HG03039 (cell line): ENCODE data around the gene CLEC4M.
"Not testable (repeated sequence)": the region's sequence is repeated elsewhere in the genome, so short reads cannot be mapped to it uniquely, and the experiment has no call there.

ENCODE experiments used
- ATAC-seq: cut with Tn5 transposase; IDR thresholded peaks from one replicate; pipeline ENCODE4 v1.9.1; 2021; ENCODE audit warnings: mild to moderate bottlenecking, moderate library complexity; ENCODE audit not compliant: unreplicated experiment

The CLEC4M gene

GRCh38 chr19:7739801-7740681, 23.0 kb upstream of the CLEC4M start:
- no peak for ATAC-seq

DNA sequence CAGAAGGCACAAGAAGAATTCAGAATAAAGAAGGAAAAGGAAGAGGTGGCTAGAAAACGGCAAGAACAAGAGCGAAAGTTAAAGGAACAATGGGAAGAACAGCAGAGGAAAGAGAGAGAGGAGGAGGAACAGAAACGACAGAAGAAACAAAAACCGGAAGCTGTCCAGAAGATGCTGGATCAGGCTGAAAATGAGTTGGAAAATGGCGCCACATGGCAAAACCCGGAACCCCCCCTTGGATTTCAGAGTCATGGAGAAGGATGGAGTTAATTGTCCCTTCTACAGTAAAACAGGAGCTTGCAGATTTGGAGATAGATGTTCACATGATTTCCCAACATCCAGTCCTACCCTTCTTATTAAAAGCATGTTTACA, 22.4 kb upstream of the CLEC4M start:
- no peak for ATAC-seq

GRCh38 chr19:7742575-7742974, 20.5 kb upstream of the CLEC4M start:
- no peak for ATAC-seq

- no peak for ATAC-seq
These were observed 20.1 kb upstream of the CLEC4M start for GRCh38 chr19:7742991-7743390.

DNA sequence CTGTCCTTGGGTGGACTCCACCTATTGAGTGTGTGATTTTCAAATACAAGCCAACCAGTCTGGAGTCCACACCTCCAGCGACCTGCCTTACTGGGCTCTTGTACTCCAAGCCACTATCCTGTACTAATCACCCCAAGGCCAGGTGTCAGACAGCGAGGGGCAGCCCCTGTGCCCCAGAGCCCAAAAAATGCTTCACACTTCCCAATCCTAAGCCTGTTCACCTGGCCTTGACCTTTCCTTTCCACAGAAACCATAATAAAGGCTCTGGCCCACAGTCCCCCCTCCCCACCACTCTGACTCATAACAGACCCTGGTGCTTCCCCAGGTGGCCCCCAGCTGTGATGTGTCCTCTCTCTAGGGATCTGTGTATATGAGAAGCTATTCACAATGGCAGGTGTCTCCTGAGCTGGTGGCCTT, 19.6 kb upstream of the CLEC4M start:
- ATAC-seq: no peak

DNA sequence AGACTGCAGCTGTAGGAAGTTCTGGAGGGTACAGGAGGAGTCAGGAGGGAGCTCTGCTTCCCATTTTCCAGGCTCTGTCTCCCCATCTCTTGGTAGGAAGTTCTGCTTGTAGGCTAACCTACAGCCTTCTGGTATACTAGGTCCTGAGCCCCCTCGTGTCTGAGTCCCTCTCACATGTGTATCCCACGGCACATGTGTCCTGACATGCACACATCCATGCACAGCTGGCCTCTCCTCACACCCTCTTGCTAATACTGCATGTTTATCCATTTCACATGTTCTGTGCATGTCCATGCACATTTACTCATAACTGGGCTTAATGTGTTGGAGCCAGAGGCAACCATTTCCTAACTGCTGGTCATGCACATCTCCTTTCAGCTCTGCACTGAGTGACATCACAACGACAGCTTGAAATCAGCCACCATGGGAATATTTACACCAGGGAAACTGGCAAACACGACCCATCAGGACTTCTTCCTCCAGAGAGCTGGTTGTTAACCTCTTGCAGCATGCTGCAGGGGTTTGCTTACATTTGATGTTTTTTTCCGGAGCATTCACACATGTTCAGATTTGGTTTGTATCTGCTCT, 18.8 kb upstream of the CLEC4M start:
- no peak for ATAC-seq

- ATAC-seq: no peak
These were observed 18.0 kb upstream of the CLEC4M start for GRCh38 chr19:7744871-7745650.

DNA sequence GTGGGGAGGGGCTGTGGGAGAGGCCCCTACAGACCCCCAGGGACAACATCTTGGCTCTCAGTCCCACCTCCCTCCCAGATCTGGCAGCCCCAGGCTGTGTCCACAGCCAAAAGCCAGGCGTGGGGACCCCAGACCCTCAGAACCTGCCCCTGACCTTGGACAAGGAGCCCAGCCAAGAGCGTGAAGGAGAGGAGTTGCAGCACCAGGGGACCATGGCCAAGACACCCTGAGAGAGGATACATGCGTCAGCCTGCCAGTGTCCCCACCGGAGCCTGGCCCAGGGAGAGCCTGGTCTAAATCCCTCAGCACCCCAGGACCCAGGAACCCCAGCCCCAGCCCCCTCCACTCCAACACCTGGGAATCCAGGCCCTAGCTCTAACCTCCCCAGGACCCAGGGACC, 16.7 kb upstream of the CLEC4M start:
- not testable (repeated sequence) for ATAC-seq

- no peak for ATAC-seq
These were observed 15.8 kb upstream of the CLEC4M start, which contains the start of gene CD209 for GRCh38 chr19:7746903-7747884. TSS of gene CD209 (minus strand) at chr19:7747534. CDS start at chr19:7747511, 23 bp downstream.

GRCh38 chr19:7748171-7748570, 14.9 kb upstream of the CLEC4M start:
- no peak for ATAC-seq

DNA sequence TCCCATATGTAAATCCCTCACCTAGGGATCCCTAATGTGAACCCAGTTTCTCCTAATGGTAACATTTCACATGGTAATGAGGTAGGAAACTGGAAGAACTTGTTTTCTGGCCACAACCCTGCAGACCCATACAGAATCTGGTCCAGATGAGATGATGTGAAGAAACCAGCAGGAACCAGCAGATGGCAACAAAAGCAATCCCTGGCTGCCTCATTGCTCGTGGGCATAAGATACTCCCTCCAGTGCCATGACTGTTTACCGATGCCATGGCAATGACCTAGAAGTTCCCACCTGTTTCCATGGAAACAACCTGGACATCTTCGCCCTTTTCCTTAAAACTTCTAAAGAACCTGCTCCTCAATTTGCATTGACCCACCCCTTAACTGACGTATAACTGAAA, 14.3 kb upstream of the CLEC4M start:
- ATAC-seq: no peak

DNA sequence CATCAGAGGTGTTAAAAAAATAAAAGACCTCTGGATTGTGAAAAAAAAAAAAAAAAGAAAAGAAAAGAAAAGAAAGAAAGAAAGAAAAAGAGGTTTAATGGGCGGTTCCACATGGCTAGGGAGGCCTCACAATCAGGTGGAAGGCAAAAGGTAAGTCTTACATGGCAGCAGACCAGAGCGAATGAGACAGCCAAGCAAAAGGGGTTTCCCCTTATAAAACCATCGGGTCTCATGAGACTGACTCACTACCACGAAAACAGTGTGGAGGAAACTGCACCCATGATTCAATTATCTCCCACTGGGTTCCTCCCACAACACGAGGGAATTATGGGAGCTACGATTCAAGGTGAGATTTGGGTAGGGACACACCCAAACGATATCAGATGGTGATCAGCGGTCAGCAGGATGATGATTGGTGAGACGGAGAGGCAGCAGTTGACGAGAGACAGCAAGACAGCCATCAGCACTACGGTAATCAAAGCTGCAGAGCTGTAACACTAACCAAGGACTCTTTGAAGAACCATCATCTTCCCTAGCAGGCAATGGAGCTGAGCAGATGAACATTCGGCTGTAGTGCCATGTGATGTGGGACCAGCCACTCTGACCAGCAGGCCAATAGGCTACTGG, 11.8 kb upstream of the CLEC4M start:
- no peak for ATAC-seq

GRCh38 chr19:7756258-7756657, 6.8 kb upstream of the CLEC4M start:
- no peak for ATAC-seq

DNA sequence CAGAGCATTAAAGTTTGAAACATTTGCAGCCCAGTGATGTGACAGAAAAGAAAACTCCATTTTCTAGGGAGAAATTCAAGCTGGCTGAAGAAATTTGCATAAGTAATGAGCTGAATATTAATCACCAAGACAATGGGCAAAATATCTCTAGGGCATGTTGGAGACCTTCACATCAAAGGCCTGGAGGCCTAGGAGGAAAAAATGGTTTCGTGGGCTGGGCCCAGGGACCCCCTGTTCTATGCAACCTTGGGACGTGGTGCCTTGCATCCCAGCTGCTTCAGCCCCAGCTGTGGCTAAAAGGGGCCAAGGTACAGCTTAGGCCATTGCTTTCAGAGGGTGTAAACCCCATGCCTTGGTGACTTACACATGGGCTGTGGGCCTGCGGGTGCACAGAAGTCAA, 5.7 kb upstream of the CLEC4M start:
- no peak for ATAC-seq

DNA sequence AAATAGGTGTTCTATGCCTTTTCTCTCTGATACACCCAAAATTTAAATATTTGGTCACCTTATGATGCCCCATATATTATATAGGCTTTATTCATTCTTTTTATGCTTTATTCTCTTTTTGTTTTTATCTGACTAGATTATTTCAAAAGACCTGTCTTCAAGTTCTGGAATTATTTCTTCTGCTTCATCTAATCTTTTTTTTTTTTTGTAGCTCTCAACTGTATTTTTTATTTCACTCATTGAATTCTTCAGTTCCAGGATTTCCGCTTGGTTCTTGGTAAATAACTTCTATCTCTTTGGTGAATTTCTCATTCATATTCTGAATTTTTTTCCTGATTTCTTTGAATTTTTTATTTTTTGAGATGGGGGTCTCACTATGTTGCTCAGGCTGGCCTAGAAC, 3.9 kb upstream of the CLEC4M start:
- ATAC-seq: no peak

GRCh38 chr19:7763696-7764095, 653 bp downstream of the CLEC4M start:
- no peak for ATAC-seq

- not testable (repeated sequence) for ATAC-seq
These were observed 1.1 kb downstream of the CLEC4M start for GRCh38 chr19:7764157-7764556.

- not testable (repeated sequence) for ATAC-seq
These were observed 2.0 kb downstream of the CLEC4M start for GRCh38 chr19:7765043-7765442.

DNA sequence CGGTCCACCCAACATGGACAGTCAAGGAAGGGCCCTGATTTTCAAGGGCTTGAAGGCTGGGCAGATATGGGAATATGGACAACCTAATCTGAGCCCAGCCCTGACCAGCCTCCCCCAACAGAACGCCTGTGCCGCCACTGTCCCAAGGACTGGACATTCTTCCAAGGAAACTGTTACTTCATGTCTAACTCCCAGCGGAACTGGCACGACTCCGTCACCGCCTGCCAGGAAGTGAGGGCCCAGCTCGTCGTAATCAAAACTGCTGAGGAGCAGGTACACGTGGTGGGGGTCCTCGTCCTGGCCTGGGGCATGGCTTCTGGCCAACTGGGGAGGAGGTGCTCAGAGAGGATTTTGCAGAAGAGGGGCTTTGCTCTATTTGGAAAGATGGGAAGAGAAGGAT, 3.5 kb downstream of the CLEC4M start:
- ATAC-seq: no peak

- no peak for ATAC-seq
These were observed 4.4 kb downstream of the CLEC4M start for GRCh38 chr19:7767487-7767886.
